AG04450 (cell line): ENCODE measurements around the gene KMT2A. TPM values are rescaled to one million over a fixed set of nuclear protein-coding genes. Genes with fewer than 3 reads are reported as not detected.
A peak's percentile ranks its signal among the peaks of the same experiment; 100 is the strongest.

Source experiments
- CTCF ChIA-PET: fragments of 300-600, 350-600 bp; formaldehyde crosslinking; extraction: SDS; loops from one replicate; lab custom pipeline; 2022; ENCODE audit warnings: antibody characterized with exemption, inconsistent platforms; lab: Charles Lee
- POLR2A ChIA-PET: fragments of 350-600 bp; formaldehyde crosslinking; extraction: SDS; loops from one replicate; lab custom pipeline; 2021; ENCODE audit warnings: antibody characterized with exemption, inconsistent platforms; lab: Yijun Ruan, JAX
- DNase-seq: peaks from one replicate; pipeline ENCODE4 v3.0.0-alpha.2; 2011; ENCODE audit warnings: low read depth, low spot score
- H3K27ac ChIP-seq: one replicate; pipeline ENCODE4 v1.5.1; 2012; ENCODE audit warnings: low read depth, low read length, control low read depth
- H3K27me3 ChIP-seq: one replicate; pipeline ENCODE4 v1.6.0; 2012; ENCODE audit warnings: low read length; ENCODE audit not compliant: control insufficient read depth, insufficient read depth
- H3K4me3 ChIP-seq: 2 replicates; pipeline ENCODE4 v1.5.1; 2011; ENCODE audit warnings: mild to moderate bottlenecking, low read depth, low read length, control low read depth
- H3K9me3 ChIP-seq: 2 replicates; pipeline ENCODE4 v1.5.1; 2012; ENCODE audit warnings: low read length; ENCODE audit not compliant: control insufficient read depth, insufficient read depth
- polyA plus RNA-seq: library from polyadenylated mRNA; depleted of rRNA; stranded (reverse); fragments of >200 nt; gene quantifications from 2 replicates; pipeline ENCODE4 v1.2.3, GENCODE V29; 2011
- TF ChIP-seq, protein P1 (sequence below): IDR thresholded peaks from 2 replicates; pipeline ENCODE4 v1.5.1; 2011; ENCODE audit warnings: low read depth, low read length, control low read depth, inconsistent platforms

The KMT2A gene
- polyA plus RNA-seq, 1 experiment: 23.6 TPM

DNA sequence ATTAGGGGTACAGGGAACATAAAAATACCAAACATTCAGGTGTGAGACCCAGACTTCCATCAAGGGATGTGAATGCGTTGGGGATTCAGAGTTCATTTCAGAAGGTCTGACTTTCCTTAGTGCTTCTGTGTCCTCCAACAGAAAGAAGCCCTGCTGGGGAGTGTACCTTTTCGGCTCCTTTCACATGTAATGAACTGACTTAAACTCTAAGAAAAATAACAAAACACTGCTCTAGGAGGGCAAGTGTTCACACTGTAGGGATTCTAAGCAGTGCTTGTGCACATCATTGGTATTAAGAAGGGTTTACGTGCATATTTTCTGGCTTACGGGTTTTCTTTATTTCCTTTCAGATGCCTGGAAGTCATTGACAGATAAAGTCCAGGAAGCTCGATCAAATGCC lies 75.3 kb downstream of the KMT2A start:
- no peaks in the 10 kb centered on the region for H3K27me3 ChIP-seq
- POLR2A ChIA-PET: no interaction called here
- no peaks in the 10 kb centered on the region for H3K9me3 ChIP-seq
- DNase-seq: no peak
- H3K27ac ChIP-seq: no peak overlapping the region
- CTCF ChIA-PET: no interaction called here
- H3K4me3 ChIP-seq: no peak overlapping the region
- TF ChIP-seq, protein P1, sequence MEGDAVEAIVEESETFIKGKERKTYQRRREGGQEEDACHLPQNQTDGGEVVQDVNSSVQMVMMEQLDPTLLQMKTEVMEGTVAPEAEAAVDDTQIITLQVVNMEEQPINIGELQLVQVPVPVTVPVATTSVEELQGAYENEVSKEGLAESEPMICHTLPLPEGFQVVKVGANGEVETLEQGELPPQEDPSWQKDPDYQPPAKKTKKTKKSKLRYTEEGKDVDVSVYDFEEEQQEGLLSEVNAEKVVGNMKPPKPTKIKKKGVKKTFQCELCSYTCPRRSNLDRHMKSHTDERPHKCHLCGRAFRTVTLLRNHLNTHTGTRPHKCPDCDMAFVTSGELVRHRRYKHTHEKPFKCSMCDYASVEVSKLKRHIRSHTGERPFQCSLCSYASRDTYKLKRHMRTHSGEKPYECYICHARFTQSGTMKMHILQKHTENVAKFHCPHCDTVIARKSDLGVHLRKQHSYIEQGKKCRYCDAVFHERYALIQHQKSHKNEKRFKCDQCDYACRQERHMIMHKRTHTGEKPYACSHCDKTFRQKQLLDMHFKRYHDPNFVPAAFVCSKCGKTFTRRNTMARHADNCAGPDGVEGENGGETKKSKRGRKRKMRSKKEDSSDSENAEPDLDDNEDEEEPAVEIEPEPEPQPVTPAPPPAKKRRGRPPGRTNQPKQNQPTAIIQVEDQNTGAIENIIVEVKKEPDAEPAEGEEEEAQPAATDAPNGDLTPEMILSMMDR: no peak

DNA sequence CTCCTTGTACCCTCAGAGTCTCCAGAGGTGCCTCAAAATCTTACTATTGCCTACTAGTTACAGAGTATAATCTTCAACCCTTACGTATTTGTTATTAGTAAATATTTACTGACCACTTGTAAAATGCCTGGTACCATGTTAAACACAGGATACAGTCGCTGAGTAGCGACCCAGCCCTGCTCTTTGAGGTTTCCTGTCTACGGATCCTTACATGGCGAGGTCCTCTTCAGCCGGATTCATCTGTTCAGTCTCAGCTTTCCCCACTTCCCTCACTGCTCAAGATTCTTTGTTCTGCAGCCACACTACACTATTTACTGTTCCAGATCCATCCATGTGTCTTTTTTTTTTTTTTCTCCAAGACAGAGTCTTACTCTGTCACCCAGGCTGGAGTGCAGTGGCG lies 77.8 kb downstream of the KMT2A start:
- ChIA-PET POLR2A (no interaction called here), CTCF (no interaction called here)
- TF ChIP-seq, protein P1: no peak
- Histone ChIP-seq H3K9me3 (no peaks in the 10 kb centered on the region), H3K4me3 (no peak overlapping the region), H3K27ac (no peak overlapping the region), H3K27me3 (no peaks in the 10 kb centered on the region)
- no peak for DNase-seq

DNA sequence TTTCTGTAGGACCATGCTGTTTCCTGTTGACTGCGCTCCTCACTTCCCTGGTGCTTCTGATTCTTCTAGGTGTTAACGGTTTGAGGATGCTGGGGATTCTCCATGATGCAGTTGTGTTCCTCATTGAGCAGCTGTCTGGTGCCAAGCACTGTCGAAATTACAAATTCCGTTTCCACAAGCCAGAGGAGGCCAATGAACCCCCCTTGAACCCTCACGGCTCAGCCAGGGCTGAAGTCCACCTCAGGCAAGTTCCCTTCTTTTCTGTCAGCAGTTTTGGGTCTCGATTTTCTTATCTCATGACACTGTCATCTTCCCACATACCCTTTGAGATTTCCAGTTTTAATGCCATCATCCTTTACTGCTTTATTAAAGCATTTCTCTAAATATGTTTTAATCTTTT lies 83.3 kb downstream of the KMT2A start:
- no peak overlapping the region for H3K27ac ChIP-seq
- no peak overlapping the region for H3K4me3 ChIP-seq
- TF ChIP-seq, protein P1: no peak
- H3K27me3 ChIP-seq: no peaks in the 10 kb centered on the region
- ChIA-PET POLR2A (no interaction called here), CTCF (interaction anchor here (0.7 to 2.5 kb wide), 2 partner anchors 31 to 867 kb away, joined by 3 to 10 read pairs; no protein-coding TSS in a partner anchor)
- DNase-seq: no peak
- no peaks in the 10 kb centered on the region for H3K9me3 ChIP-seq

DNA sequence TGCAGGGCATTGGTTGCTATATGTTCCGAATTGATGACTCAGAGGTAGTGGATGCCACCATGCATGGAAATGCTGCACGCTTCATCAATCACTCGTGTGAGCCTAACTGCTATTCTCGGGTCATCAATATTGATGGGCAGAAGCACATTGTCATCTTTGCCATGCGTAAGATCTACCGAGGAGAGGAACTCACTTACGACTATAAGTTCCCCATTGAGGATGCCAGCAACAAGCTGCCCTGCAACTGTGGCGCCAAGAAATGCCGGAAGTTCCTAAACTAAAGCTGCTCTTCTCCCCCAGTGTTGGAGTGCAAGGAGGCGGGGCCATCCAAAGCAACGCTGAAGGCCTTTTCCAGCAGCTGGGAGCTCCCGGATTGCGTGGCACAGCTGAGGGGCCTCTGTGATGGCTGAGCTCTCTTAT lies 85.6 kb downstream of the KMT2A start:
- CTCF ChIA-PET: interaction anchor here (1.1 kb wide), 1 partner anchor 34 kb away, joined by 3 read pairs; no protein-coding TSS in a partner anchor
- TF ChIP-seq, protein P1: no peak
- no peak overlapping the region for H3K27ac ChIP-seq

DNA sequence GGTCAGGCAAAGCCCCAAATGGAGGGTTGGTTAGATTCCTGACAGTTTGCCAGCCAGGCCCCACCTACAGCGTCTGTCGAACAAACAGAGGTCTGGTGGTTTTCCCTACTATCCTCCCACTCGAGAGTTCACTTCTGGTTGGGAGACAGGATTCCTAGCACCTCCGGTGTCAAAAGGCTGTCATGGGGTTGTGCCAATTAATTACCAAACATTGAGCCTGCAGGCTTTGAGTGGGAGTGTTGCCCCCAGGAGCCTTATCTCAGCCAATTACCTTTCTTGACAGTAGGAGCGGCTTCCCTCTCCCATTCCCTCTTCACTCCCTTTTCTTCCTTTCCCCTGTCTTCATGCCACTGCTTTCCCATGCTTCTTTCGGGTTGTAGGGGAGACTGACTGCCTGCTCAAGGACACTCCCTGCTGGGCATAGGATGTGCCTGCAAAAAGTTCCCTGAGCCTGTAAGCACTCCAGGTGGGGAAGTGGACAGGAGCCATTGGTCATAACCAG lies 86.3 kb downstream of the KMT2A start:
- TF ChIP-seq, protein P1: peak; percentile 55
- ChIA-PET POLR2A (no interaction called here), CTCF (interaction anchor here (0.6 to 1.1 kb wide), 2 partner anchors 35 to 125 kb away, joined by 3 read pairs; no protein-coding TSS in a partner anchor)
- no peak overlapping the region for H3K27ac ChIP-seq
- no peak for DNase-seq
- H3K4me3 ChIP-seq: no peak overlapping the region
- no peaks in the 10 kb centered on the region for H3K9me3 ChIP-seq
- H3K27me3 ChIP-seq: no peaks in the 10 kb centered on the region

More for the DNA sequence above, 85.6 kb downstream of the KMT2A start:
- Histone ChIP-seq H3K9me3 (no peaks in the 10 kb centered on the region), H3K27me3 (no peaks in the 10 kb centered on the region), H3K4me3 (no peak overlapping the region)
- POLR2A ChIA-PET: no interaction called here
- DNase-seq: no peak
